HG02759 (cell line): ENCODE results near the gene ZNF462.

Experiments used
- ATAC-seq: cut with Tn5 transposase; IDR thresholded peaks from one replicate; pipeline ENCODE4 v1.9.1; 2021; ENCODE audit warnings: mild to moderate bottlenecking, moderate library complexity; ENCODE audit not compliant: unreplicated experiment

The ZNF462 gene

DNA sequence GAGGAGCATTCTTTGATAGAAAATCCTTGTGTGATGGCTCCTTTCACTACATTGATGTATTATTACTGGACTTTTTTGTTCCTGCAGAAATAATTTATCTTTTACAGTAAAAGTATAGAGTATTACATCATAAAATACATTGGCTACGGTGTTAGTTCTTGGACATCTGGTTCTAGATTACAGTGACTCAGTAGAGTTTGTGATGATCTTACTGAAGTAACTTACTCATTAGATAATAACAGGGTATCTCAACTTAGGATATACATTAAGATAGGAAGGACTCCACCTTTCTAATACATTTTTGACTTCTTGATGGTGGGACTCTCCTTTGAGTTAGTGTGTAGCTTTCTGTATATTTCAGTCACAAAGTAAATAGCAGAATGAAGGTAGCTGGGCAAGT is 59.1 kb downstream of the ZNF462 start:
- no peak for ATAC-seq

DNA sequence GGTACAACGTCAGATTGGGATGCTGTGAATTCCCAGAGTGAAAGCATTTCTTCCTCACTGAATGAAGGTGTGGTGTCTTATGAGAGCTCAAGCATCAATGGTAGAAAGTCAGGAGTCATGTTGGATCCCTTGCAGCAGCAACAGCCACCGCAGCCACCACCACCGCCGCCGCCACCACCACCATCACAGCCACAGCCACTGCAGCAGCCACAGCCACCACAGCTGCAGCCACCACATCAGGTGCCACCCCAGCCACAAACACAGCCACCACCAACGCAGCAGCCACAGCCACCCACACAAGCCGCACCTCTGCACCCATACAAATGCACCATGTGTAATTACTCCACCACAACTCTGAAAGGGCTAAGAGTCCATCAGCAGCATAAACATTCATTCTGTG is 62.4 kb downstream of the ZNF462 start:
- ATAC-seq: no peak

DNA sequence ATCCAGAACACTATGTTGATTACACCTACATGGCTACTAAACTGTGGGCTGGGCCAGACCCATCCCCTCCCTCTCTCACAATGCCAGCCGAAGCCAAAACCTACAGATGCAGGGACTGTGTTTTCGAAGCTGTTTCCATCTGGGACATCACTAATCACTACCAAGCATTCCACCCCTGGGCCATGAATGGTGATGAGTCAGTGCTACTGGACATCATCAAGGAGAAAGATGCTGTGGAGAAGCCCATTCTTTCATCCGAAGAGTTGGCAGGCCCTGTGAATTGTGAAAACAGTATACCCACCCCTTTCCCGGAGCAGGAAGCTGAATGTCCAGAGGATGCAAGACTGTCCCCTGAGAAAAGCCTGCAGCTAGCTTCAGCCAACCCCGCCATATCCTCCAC is 65.0 kb downstream of the ZNF462 start:
- ATAC-seq: no peak

GRCh38 chr9:106928350-106928749 is 65.4 kb downstream of the ZNF462 start:
- no peak for ATAC-seq

GRCh38 chr9:106929471-106930177 is 66.7 kb downstream of the ZNF462 start:
- ATAC-seq: no peak

DNA sequence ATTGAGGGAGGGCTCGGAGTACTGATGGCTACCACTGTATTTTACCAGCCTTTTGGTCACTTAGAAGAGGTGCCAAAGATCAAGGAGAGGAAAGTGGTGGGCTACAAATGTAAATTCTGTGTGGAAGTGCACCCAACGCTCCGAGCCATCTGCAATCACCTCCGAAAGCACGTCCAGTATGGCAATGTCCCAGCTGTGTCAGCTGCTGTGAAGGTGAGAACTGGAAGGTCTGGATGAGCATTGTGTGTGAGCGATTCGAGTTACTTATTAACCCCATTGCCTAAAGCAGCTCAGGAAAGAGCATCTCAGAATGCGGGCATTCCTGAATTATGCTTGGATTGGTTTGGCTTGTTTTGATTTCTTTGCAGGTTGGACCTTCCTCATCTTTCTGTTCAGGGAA is 67.5 kb downstream of the ZNF462 start:
- ATAC-seq: no peak

- ATAC-seq: no peak
Measured at GRCh38 chr9:106931466-106931865, 68.5 kb downstream of the ZNF462 start.

DNA sequence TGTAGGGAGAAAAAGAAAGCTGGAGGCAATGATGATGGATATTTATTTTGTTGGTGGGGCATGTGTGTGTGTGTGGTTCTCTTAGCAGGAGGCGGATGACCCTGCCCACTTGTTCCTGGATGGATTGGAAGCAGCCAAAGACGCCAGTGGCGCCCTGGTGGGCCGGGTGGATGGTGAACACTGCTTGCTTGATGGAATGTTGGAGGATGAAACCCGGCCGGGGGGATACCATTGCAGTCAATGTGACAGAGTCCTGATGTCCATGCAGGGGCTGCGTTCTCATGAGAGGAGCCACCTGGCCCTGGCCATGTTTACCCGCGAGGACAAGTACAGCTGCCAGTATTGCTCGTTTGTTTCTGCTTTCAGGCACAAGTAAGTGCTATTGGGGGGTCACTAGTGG is 69.2 kb downstream of the ZNF462 start:
- no peak for ATAC-seq

DNA sequence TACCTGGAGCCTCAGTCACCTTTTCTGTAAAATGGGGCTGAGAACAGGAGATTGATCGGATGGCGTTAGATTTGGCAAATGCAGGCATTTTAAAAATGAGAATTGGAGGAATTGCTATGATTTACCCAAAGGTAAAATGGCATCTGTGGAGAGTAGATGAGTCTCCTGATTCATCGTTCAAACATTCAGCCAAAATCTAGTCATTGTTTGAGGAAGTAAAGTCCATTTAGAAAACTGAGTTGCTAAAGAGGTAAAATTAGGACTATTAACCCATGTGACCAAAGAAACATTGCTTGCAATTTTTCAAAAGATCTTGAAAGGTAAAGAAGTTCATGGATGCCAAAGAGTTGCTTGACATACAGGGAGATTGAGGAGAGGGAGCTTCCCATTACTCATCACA is 69.7 kb downstream of the ZNF462 start:
- no peak for ATAC-seq

DNA sequence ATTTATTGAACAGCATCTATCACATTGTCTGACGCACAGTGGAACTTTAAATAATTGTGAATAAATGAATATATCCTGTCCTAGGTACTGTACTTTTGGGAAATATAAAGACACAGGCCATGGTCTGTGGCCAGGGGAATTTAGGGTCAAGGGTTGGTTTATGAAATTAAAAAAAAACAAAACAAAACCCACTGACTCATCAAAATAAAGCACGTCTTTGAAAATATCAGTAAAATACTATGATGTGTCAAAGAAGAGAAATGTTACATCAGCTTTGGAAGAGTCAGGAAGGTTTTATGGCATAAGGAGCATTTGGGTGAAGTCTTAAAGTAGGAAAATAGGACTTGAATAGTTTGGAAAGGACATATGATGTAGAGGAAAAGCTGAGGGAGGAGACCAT is 70.5 kb downstream of the ZNF462 start:
- ATAC-seq: no peak

DNA sequence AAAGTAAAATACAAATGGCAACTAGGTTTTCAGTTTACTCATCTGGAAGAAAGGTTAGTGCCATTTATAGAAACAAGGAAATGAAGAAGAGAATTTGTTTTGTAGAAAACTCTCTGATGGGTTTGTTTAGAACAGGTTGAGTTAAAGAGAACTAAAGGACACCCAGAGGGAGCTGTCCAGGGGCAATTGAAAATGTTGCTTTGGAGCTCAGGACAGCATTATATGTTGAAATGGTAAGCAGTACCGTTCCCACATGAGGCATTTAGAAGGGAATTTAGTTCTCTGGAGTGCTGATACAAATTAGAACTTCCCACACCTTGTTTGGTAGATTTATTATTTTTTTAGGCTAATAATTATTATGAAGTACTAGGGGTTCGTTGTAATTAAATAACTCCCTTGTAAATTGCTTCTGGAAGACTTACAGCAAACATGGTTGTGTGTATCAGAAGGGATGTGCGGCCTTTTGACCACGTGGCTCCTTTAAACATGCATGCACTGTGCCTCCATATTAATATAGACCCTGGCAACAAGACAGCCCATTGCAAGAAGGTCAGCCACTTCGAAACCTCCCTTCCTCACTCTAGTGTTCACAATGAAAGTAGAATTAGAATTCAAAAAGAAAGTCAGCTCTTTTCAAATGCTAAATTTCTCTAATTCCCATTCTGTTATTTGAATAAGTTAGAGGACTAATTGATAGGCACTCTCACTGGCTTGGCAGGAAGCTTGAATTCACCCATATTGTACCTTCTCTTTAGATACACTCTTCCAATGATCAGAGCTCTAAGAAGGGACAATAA is 71.7 kb downstream of the ZNF462 start:
- ATAC-seq: no peak

DNA sequence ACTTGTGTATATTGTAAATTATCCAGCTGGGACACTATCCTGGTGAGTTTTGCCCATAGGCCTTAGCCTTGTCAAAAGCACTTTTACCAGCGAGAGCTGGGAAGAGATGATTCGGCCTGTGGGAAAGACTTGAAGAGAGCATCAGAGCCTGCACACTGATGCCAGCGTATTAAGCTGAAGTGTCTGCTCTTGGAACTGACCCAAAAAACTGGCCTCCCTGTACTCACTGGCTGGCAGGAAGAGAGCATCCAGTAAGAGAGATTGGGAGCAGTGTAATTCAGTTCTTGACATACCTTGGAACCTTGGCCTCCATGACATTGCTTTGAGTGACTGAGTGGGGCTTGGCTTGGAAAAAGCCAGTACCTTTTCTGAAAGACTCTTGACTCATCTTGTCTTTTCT is 73.7 kb downstream of the ZNF462 start:
- no peak for ATAC-seq

DNA sequence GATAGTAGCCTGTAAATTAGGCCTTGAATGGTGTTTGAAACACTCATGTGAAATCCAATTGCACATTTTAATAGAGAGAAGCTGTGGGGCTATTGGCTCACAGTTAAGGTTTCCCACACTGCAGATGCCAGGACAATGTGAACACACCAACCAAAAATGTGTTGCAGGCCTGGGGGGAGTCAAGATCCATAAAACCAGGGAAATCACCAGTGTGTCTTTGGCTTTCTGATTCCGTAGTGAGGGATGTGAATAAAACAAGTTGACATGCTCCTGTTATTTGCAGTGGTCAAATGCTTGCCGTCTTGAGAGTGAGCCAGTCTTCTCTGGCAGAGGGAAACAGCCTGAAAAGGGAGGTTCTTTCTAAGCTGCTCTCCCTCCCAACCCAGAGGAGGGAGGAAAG is 79.0 kb downstream of the ZNF462 start:
- no peak for ATAC-seq

DNA sequence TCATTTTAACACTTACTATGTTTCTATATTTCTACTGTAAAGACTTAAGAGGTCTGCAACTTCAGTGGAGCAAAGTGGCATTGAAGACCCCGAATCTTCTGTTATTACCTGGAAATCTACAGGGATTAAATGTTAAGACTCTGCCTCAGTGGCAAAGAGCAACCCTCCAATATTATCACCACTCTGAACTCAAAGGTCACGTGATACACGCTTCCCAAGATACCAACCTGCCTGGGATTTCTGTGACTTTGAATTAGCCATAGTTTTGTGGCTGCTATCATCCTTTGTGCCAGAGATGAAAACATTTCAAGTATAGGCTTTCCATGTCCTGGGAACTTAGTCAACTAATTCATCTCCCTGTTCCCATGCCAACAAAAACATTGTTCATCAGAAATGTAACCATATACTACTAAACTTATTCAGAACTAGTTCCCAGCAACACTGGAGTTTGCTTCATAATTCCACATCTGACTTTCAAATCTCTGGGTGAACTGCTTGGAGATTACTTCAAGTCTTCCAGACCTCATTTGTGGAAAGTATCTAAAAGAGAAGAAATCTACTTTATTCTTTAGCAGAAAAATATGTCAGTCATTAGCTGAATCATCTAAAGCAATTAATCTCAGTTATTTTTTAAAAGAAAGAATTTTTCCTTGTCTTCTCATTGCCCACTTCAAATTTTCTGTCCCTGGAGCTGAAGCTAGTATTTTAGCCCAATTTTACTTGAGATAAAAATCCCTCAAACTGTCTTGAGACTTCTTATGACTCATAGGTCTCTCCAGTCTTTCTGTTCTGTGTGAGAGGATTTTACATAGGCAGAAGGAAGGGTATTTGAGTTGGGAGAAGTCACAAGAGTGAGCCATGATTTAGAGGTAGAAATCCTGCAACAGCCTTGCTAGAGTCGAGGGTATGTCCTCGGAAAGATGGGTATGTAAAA is 83.0 kb downstream of the ZNF462 start:
- no peak for ATAC-seq

- ATAC-seq: no peak
Measured at GRCh38 chr9:106947106-106947900, 84.3 kb downstream of the ZNF462 start.

DNA sequence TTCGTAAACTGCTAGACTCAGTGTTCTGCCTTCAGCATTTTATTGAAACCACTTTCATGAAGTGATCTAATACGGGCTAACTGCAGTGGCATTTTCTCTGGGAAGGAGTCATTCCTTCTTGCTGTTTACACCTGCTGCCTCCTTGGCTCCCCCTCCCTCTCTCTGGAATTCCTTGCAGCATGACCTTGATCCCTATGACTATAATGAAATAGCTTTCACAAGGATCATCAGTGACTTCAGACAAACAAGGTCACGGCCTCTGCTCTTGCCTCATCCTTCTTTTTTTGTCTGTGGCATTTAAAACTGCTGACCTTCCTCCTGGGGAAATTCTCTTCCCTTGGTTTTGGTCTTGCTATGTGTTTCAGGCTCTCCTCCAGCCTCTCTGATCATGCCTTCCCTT is 90.2 kb downstream of the ZNF462 start:
- no peak for ATAC-seq

- ATAC-seq: no peak
Measured at GRCh38 chr9:106954558-106954957, 91.6 kb downstream of the ZNF462 start.

GRCh38 chr9:106954974-106955850 is 92.2 kb downstream of the ZNF462 start:
- no peak for ATAC-seq

- ATAC-seq: no peak
Measured at GRCh38 chr9:106956971-106957370, 94.0 kb downstream of the ZNF462 start.
